Measurements from ENCODE around the gene TRIM28.

- no peak for TF ChIP-seq CTCF (IDR thresholded peaks at IDR 0.05)
- TF ChIP-seq POLR2A (IDR thresholded peaks at IDR 0.05), result no peak
Measured at GRCh38 chr19:58513213-58513693, 30.6 kb upstream of the TRIM28 start.

Measured in thyroid gland (tissue), 4 donors.